HG03558 (cell line): ENCODE measurements around the gene ACTN4.
A peak's percentile ranks its signal among the peaks of the same experiment; 100 is the strongest.
"Not testable (repeated sequence)": the region's sequence is repeated elsewhere in the genome, so short reads cannot be mapped to it uniquely, and the experiment has no call there.

ENCODE experiments used
- ATAC-seq: cut with Tn5 transposase; IDR thresholded peaks from one replicate; pipeline ENCODE4 v1.9.1; 2021; ENCODE audit warnings: moderate number of reproducible peaks; ENCODE audit not compliant: unreplicated experiment; ENCODE audit errors: extremely low read depth

Gene ACTN4

GRCh38 chr19:38647368-38647965 is at the start of gene ACTN4:
Gene ACTN4, plus strand, starts transcription at chr19:38647649. Its CDS starts 97 bp downstream, at chr19:38647746.
- ATAC-seq, result peak; percentile 57

GRCh38 chr19:38599722-38600121 is 47.7 kb upstream of the ACTN4 start:
- ATAC-seq, result no peak

GRCh38 chr19:38602856-38603255 is 44.6 kb upstream of the ACTN4 start:
- not testable (repeated sequence) for ATAC-seq

- ATAC-seq, result no peak
These were observed 41.3 kb upstream of the ACTN4 start for GRCh38 chr19:38606131-38606530.

- ATAC-seq, result no peak
These were observed 33.2 kb upstream of the ACTN4 start for GRCh38 chr19:38614289-38614688.

- ATAC-seq, result no peak
These were observed 32.4 kb upstream of the ACTN4 start for GRCh38 chr19:38615007-38615581.

GRCh38 chr19:38616265-38616664 is 31.2 kb upstream of the ACTN4 start:
- no peak for ATAC-seq

GRCh38 chr19:38617283-38617763 is 30.1 kb upstream of the ACTN4 start:
- ATAC-seq, result no peak

GRCh38 chr19:38617764-38618589 is 29.5 kb upstream of the ACTN4 start, which contains the start of gene MAP4K1:
Gene MAP4K1, minus strand, starts transcription at chr19:38617953. Its CDS starts 58 bp downstream, at chr19:38617895.
- ATAC-seq, result no peak

- ATAC-seq, result peak; percentile 38
These were observed 28.7 kb upstream of the ACTN4 start, which contains the start of gene EIF3K for GRCh38 chr19:38618590-38619360. Gene EIF3K, plus strand, starts transcription at chr19:38619188. Its CDS starts 81 bp downstream, at chr19:38619269.

- ATAC-seq, result no peak
These were observed 27.9 kb upstream of the ACTN4 start for GRCh38 chr19:38619361-38620174.

- ATAC-seq, result no peak
These were observed 22.6 kb upstream of the ACTN4 start for GRCh38 chr19:38624822-38625221.

- ATAC-seq, result no peak
These were observed 21.0 kb upstream of the ACTN4 start for GRCh38 chr19:38626401-38626800.

- ATAC-seq, result no peak
These were observed 17.9 kb upstream of the ACTN4 start for GRCh38 chr19:38629568-38629967.

- ATAC-seq, result not testable (repeated sequence)
These were observed 16.1 kb upstream of the ACTN4 start for GRCh38 chr19:38631301-38631700.

- not testable (repeated sequence) for ATAC-seq
These were observed 15.5 kb upstream of the ACTN4 start for GRCh38 chr19:38631811-38632475.

GRCh38 chr19:38632476-38633213 is 14.8 kb upstream of the ACTN4 start:
- no peak for ATAC-seq
